CD4-positive, alpha-beta T cell treated with Interleukin-12 subunit alpha and Interleukin-12 subunit beta, for 1 hour (primary cell): Measurements from ENCODE around the gene MYL10.
A peak's percentile ranks its signal among the peaks of the same experiment; 100 is the strongest.
"Not testable (repeated sequence)": the region's sequence is repeated elsewhere in the genome, so short reads cannot be mapped to it uniquely, and the experiment has no call there.

Experiments used
- DNase-seq: peaks from one replicate; pipeline ENCODE4 v3.0.0-alpha.2; 2020

The MYL10 gene

DNA sequence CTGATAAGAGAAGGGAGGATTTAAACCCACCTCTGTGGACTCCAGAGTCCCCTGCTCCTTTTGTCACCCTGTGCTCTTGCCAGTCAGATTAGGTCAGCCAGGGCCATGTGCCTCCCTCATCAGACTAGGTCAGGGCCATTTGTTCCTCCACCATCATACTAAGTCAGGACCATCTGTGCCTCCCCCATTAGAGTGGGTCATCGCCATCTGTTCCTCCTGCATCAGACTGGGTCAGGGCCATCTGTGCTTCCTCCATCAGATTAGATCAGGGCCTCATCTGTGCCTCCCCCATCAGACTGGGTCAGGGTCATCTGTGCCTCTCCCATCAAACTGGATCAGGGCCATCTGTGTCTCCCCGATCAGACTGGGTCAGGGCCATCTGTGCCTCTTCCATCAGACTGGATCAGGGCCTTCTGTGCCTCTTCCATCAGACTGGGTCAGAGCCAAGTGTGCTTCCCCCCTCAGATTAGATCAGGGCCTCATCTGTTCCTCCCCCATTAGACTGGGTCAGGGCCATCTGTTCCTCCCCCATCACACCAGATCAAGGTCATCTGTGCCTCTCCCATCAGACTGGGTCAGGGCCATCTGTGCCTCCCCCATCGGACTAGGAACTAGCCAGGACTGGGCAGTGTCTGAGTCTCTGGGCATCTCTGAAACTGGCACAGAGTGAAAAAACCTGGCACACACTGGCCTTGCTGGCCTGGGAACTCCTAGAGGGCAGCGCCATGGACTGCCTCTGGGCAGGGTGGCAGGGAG, 11.5 kb downstream of the MYL10 start:
- no peak for DNase-seq

DNA sequence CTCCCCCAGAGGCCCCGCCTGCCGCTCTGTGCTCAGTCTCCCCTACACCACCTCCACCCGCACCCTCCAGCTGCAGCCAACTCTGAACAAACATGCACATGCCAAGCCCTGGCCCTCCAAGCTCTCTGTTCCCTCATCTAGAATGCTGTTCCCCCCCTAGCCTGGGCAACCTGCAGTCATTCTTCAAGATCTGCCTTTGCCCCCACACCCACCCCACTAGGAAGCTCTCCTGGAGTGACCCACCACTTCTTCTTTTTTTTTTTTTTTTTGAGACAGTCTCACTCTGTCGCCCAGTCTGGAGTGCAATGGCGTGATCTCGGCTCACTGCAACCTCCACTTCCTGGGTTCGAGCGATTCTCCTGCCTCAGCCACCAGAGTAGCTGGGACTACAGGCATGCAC, 13.7 kb downstream of the MYL10 start:
- DNase-seq = no peak

GRCh38 chr7:101614939-101615302, 14.2 kb downstream of the MYL10 start:
- no peak for DNase-seq

DNA sequence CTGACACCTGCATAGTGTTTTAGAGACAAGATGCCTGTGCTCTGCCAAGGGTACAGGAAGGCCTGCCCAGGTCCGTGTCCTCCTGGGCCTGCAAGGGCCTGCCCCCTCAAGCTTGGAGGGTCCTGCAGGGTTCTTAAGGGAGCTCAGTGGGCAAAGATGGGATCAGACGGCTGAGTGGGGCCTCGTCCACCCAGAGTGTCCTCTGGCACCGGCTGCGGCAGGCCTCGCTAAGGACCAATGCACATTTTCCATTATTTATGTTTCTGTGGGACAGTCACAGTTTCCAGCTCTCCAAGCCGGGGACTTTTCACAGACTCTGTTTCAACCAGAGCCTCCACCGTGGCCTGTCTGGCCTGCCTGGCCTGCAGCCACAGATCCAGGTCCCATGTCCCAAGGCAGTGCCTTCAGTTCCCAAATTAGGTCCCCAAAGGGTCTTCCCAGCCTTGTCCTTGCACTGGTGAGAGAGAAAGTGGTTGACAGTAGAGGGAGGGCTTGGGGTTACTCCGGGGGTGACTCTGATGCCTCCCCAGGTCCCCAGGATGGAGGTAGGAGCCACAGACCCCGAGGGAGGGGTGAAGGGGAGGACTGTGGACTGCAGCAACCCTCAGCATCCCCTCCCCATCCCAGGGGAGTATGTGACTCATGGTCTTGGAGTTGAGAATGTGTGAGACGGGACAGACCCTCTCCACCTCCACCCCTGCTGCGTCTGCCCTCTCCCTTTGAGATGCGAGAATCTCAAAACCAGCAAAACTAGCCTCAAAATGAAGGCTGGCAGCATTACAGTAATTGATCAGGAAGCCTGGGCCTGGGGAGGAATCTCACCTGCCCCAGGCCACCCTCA, 14.8 kb downstream of the MYL10 start:
- no peak for DNase-seq

DNA sequence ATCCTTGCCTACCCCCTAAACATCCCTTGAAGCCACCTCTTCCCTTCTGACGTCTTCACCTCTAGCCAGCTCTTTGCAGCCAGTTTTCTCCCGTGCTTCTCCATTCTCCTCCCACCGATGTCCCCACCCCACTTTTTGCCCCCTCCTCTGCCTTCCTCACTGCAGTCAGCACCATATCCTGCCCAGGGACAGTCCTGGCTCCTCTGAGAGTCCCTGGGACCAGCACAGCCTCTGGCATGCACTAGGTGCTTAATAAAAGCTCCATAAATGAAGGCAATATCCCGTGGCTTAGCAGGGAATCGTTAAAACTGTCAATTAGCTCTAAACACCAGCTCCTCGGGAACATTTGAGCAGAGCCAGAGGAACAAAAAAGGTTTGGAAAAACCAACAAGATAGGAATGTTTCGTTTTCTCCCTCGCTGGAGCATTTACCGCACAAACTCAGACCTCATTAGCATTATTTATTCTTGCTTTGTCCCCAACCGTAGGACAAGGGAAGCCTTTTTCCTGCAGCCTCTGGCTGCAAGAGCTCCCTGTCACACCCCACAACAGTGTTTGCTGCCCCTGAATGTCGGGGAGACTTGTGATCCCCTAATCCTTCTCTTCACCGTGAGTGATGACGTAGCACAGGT, 16.1 kb downstream of the MYL10 start:
- no peak for DNase-seq

GRCh38 chr7:101608772-101609713, 20.1 kb downstream of the MYL10 start:
- no peak for DNase-seq

DNA sequence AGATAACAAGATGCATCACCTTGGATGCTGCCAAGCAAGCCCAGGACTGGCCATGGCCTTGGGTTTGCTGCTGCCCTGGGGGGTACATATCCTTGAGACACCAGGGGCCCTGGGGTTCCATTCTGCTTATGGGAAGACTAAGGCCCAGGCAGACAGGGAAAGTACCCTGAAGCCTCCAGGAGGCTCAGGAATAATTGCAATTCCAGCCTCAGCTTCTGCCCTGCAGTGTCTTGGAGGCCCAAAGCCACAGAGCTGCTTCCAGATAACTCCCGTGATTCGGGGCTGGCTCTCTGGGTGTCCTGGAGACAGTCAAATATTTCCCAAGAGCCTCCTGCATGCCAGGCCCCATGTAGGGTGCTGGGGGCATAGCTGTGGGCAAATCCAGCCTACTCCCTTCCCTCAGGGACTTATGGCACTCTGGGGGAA, 22.6 kb downstream of the MYL10 start:
- DNase-seq = no peak

GRCh38 chr7:101605611-101606497, 23.2 kb downstream of the MYL10 start:
- DNase-seq = no peak

- DNase-seq = not testable (repeated sequence)
These were observed 24.2 kb downstream of the MYL10 start for GRCh38 chr7:101604934-101605332.

- DNase-seq = no peak
These were observed 24.7 kb downstream of the MYL10 start for GRCh38 chr7:101604331-101604933.

- DNase-seq = peak; percentile 58
These were observed 26.4 kb downstream of the MYL10 start for GRCh38 chr7:101602484-101603241.

GRCh38 chr7:101602082-101602481, 27.0 kb downstream of the MYL10 start:
- DNase-seq = no peak

- no peak for DNase-seq
These were observed 29.3 kb downstream of the MYL10 start for GRCh38 chr7:101599787-101600186.

GRCh38 chr7:101598986-101599771, 29.9 kb downstream of the MYL10 start:
- DNase-seq = no peak

- no peak for DNase-seq
These were observed 30.6 kb downstream of the MYL10 start for GRCh38 chr7:101598422-101598985.

- no peak for DNase-seq
These were observed 31.2 kb downstream of the MYL10 start for GRCh38 chr7:101597941-101598340.

DNA sequence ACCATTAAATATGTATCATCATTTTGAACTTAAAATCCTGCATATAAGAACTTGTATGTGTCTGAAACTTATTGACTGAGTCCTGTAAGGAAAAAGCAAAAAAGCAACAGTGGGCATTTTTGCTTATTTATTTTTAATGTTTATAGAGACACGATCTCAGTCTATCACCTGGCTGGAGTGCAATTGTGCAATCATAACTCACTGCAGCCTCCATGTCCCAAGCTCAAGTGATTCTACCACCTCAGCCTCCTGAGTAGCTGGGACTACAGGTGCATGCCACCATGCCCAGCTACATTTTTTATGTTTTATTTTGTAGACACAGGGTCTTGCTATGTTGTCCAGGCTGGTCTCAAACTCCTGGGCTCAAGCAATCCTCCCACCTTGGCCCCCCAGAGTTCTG, 32.2 kb downstream of the MYL10 start:
- DNase-seq = no peak

DNA sequence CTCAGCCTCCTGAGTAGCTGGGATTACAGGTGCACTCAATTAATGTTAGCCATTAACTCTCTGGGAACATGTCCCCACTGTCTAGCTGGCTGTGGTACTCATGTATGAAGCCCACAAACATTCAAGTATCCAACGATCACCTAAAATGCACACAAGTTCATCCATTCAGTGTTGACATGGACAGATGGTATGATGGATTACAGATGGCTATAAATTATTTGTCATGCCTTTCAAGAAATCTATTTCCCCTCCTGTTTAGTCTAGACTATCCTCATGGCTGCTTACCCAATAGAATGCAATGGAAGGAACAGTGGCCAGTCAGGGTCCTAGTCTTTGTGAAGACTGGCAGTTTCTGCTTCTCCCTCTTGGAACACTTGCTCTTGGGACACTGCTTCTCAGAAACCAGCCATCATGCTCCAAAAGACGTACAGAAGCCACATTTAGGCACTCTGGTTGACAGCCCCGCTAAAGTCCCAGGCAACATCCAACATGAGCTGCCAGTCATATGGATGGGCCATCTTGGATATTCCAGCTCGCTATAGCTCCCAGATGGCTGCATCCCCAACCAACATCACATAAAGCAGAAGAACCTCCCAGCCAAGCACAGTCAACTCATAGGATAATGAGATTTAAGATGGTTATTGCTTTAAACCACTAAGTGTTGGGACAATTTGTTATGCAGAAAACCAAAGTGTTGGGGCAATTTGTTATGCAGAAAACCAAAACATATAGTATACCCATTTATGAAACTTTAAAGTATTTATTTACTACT, 33.1 kb downstream of the MYL10 start:
- no peak for DNase-seq
